CD14-positive monocyte (primary cell): ENCODE results near the gene ZNF773. TPM values are rescaled to one million over a fixed set of nuclear protein-coding genes. Genes with fewer than 3 reads are reported as not detected.
A peak's percentile ranks its signal among the peaks of the same experiment; 100 is the strongest.

Experiments
- DNase-seq, 3 donors: peaks; one replicate each; pipeline ENCODE4 v3.0.0-alpha.2; 2011 to 2022
- H2AFZ ChIP-seq: 2 replicates; pipeline ENCODE4 v1.6.0; 2012; ENCODE audit warnings: mild to moderate bottlenecking, low read depth, low read length, inconsistent platforms; ENCODE audit not compliant: insufficient read depth, poor library complexity, severe bottlenecking
- H3K27ac ChIP-seq, 2 donors: 1 replicate in 1 of 2; 2 replicates in 1 of 2; pipeline ENCODE4 v1.5.1; 2012 to 2013; ENCODE audit warnings: low read length in 2 of 2, control low read depth in 1 of 2, inconsistent platforms in 1 of 2, low read depth in 1 of 2, mild to moderate bottlenecking in 1 of 2
- H3K27me3 ChIP-seq, 2 donors: one replicate each; pipeline versions ENCODE4 v1.6.0 to v1.6.1; 2011 to 2013; ENCODE audit warnings: low read length in 2 of 2; ENCODE audit not compliant: control insufficient read depth in 2 of 2, insufficient read depth in 2 of 2
- H3K36me3 ChIP-seq, 2 donors: replicated peaks in 1 of 2; 1 replicate in 1 of 2; 2 replicates in 1 of 2; pipeline versions ENCODE4 v1.5.1 to v1.6.1; 2012 to 2013; ENCODE audit warnings: low read length in 2 of 2, control low read depth in 1 of 2, inconsistent platforms in 1 of 2, mild to moderate bottlenecking in 1 of 2; ENCODE audit not compliant: insufficient read depth in 2 of 2, control insufficient read depth in 1 of 2
- H3K4me1 ChIP-seq, 2 donors: 1 replicate in 1 of 2; 2 replicates in 1 of 2; pipeline versions ENCODE4 v1.5.1 to v1.6.1; 2012 to 2013; ENCODE audit warnings: low read length in 2 of 2, control low read depth in 1 of 2, inconsistent platforms in 1 of 2, mild to moderate bottlenecking in 1 of 2, moderate library complexity in 1 of 2; ENCODE audit not compliant: insufficient read depth in 2 of 2, control insufficient read depth in 1 of 2
- H3K4me2 ChIP-seq: replicated peaks from 2 replicates; pipeline ENCODE3; 2012; ENCODE audit warnings: low read length, moderate library complexity, mild to moderate bottlenecking; ENCODE audit not compliant: poor library complexity, severe bottlenecking; ENCODE audit errors: extremely low read depth
- H3K4me3 ChIP-seq, 3 experiments: fragments of 200-600 bp in 1 of 3; sonication (generic) in 1 of 3; replicated peaks in 1 of 3; 1 replicate in 2 of 3; 2 replicates in 1 of 3; pipeline ENCODE4 v1.5.1; 2011 to 2013; ENCODE audit warnings: low read length in 3 of 3, mild to moderate bottlenecking in 3 of 3, control low read depth in 2 of 3, low read depth in 2 of 3, inconsistent platforms in 1 of 3, moderate library complexity in 1 of 3
- H3K79me2 ChIP-seq: 2 replicates; pipeline ENCODE4 v1.6.0; 2012; ENCODE audit warnings: mild to moderate bottlenecking, control low read depth, inconsistent platforms, low read length, moderate library complexity; ENCODE audit not compliant: insufficient read depth
- H3K9ac ChIP-seq: 2 replicates; pipeline ENCODE4 v1.6.0; 2017; ENCODE audit warnings: low read length, mild to moderate bottlenecking; ENCODE audit not compliant: insufficient read depth, poor library complexity, severe bottlenecking
- H3K9me3 ChIP-seq, 2 donors: replicated peaks in 1 of 2; 1 replicate in 1 of 2; 2 replicates in 1 of 2; pipeline versions ENCODE4 v1.5.1 to v1.6.1; 2012 to 2013; ENCODE audit warnings: low read length in 2 of 2, control low read depth in 1 of 2; ENCODE audit not compliant: control insufficient read depth in 1 of 2, insufficient read depth in 1 of 2
- H4K20me1 ChIP-seq: 2 replicates; pipeline ENCODE4 v1.6.0; 2012; ENCODE audit warnings: mild to moderate bottlenecking, low read length, control low read depth, moderate library complexity; ENCODE audit not compliant: insufficient read depth
- H3K27ac Mint-ChIP-seq, 7 donors: one replicate each; pipeline ENCODE4 v1.8.0; 2020; ENCODE audit warnings: mild to moderate bottlenecking in 7 of 7, mixed read lengths in 7 of 7, moderate library complexity in 6 of 7, inconsistent platforms in 2 of 7
- H3K27me3 Mint-ChIP-seq, 3 donors: one replicate each; pipeline ENCODE4 v1.8.0; 2021 to 2022; ENCODE audit warnings: low read depth in 3 of 3, mild to moderate bottlenecking in 3 of 3, mixed read lengths in 3 of 3, moderate library complexity in 3 of 3, inconsistent platforms in 1 of 3
- H3K36me3 Mint-ChIP-seq, 2 donors: one replicate each; pipeline ENCODE4 v1.8.0; 2020; ENCODE audit warnings: mixed read lengths in 2 of 2, inconsistent platforms in 1 of 2, mild to moderate bottlenecking in 1 of 2
- H3K4me1 Mint-ChIP-seq: one replicate; pipeline ENCODE4 v1.8.0; 2020; ENCODE audit warnings: mild to moderate bottlenecking, mixed read lengths
- H3K4me3 Mint-ChIP-seq, 2 donors: one replicate each; pipeline ENCODE4 v1.8.0; 2020; ENCODE audit warnings: mild to moderate bottlenecking in 2 of 2, mixed read lengths in 2 of 2, moderate library complexity in 1 of 2
- H3K9me3 Mint-ChIP-seq, 7 donors: one replicate each; pipeline ENCODE4 v1.8.0; 2020 to 2022; ENCODE audit warnings: mixed read lengths in 7 of 7, mild to moderate bottlenecking in 6 of 7, moderate library complexity in 6 of 7, inconsistent platforms in 2 of 7
- CTCF ChIP-seq: fragments of 200-600 bp; IDR thresholded peaks from one replicate; pipeline ENCODE4 v1.8.0; 2022; ENCODE audit warnings: antibody characterized with exemption, mild to moderate bottlenecking
- WGBS: methylation state at CpG from one replicate; pipeline ENCODE4 v1.1.5; 2013; ENCODE audit warnings: missing lambda C conversion rate; ENCODE audit not compliant: insufficient coverage; 5-methylcytosine and 5-hydroxymethylcytosine counted together
- intact Hi-C, 2 donors: fragments of 100-400 bp; cut with micrococcal nuclease; formaldehyde crosslinking; loops; one replicate each; pipeline versions ENCODE4 v1.15.0 to v1.15.1; 2023
- polyA plus RNA-seq, 3 donors: library from polyadenylated mRNA; depleted of rRNA in 1 of 3; unstranded in 2 of 3; stranded (reverse) in 1 of 3; fragments of 300-500 nt in 2 of 3; fragments of >200 nt in 1 of 3; fragmentation: Illumina TruSeq in 2 of 3; gene quantifications; 1 replicate in 2 of 3; 2 replicates in 1 of 3; pipeline ENCODE4 v1.2.3, GENCODE V29; 2012 to 2021

ZNF773 gene
- polyA plus RNA-seq, 3 donors = 0.87 to 1.6 (median 0.92) TPM

GRCh38 chr19:57465680-57466381 is 33.9 kb upstream of the ZNF773 start:
- intact Hi-C loops = no loop called here
- Histone ChIP-seq H3K4me1 (no peaks in the 10 kb centered on the region), H4K20me1 (no peaks in the 10 kb centered on the region), H3K79me2 (no peaks in the 10 kb centered on the region), H3K9me3 (peaks cover 39 to 78% of the 10 kb centered on the region in 2 donors), H3K27ac (no peak overlapping the region), H3K36me3 (peaks cover 0 to 13% of the 10 kb centered on the region in 2 donors), H2AFZ (no peak overlapping the region), H3K9ac (no peak overlapping the region), H3K27me3 (no peaks in the 10 kb centered on the region), H3K4me3 (no peak overlapping the region), H3K4me2 (no peak overlapping the region)
- TF ChIP-seq CTCF = peak; percentile 30
- Mint-ChIP-seq H3K9me3 (peaks cover 30 to 86% (median 79%) of the 10 kb centered on the region in 7 donors), H3K36me3 (peaks cover 2 to 15% of the 10 kb centered on the region in 2 donors), H3K27me3 (peaks cover 0 to 2% (median 0%) of the 10 kb centered on the region in 3 donors), H3K4me1 (no peaks in the 10 kb centered on the region), H3K27ac (no peak overlapping the region), H3K4me3 (no peak overlapping the region)
- WGBS = 90% methylated on average over 4 of the region's 5 CpGs
- DNase-seq = peak in 2 of 3 donors; percentile 4 to 11

- no peak for DNase-seq
- Histone ChIP-seq H2AFZ (no peak overlapping the region), H3K27me3 (no peaks in the 10 kb centered on the region), H3K9ac (no peak overlapping the region), H3K9me3 (peaks cover 39 to 78% of the 10 kb centered on the region in 2 donors), H4K20me1 (no peaks in the 10 kb centered on the region), H3K4me1 (no peaks in the 10 kb centered on the region), H3K36me3 (peaks cover 0 to 13% of the 10 kb centered on the region in 2 donors), H3K4me2 (no peak overlapping the region), H3K27ac (no peak overlapping the region), H3K4me3 (peak overlapping the region in 1 of 3 experiments; percentile 8), H3K79me2 (no peaks in the 10 kb centered on the region)
- Mint-ChIP-seq H3K27ac (no peak overlapping the region), H3K4me3 (no peak overlapping the region), H3K9me3 (peaks cover 30 to 88% (median 79%) of the 10 kb centered on the region in 7 donors), H3K27me3 (peaks cover 0 to 2% (median 0%) of the 10 kb centered on the region in 3 donors), H3K36me3 (peaks cover 2 to 17% of the 10 kb centered on the region in 2 donors), H3K4me1 (no peaks in the 10 kb centered on the region)
- TF ChIP-seq CTCF = no peak
- WGBS = 100% methylated on average over 2 of the region's 5 CpGs
- intact Hi-C loops = no loop called here
These were observed 33.2 kb upstream of the ZNF773 start for GRCh38 chr19:57466489-57466888.
